ENCODE results near the gene TCEAL7. TPM values are rescaled to one million over a fixed set of nuclear protein-coding genes. Genes with fewer than 3 reads are reported as not detected.
"Not testable (repeated sequence)": the region's sequence is repeated elsewhere in the genome, so short reads cannot be mapped to it uniquely, and the experiment has no call there.

The TCEAL7 gene, protein sequence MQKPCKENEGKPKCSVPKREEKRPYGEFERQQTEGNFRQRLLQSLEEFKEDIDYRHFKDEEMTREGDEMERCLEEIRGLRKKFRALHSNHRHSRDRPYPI
- polyA plus RNA-seq (ENCODE audit: insufficient read length in 4 of 4) = 10 to 100 TPM; 37.9 to 48.3 (median 42.8) TPM

GRCh38 chrX:103329991-103330390, at the start of gene TCEAL7:
TCEAL7 (plus strand) TSS chrX:103330239; CDS start chrX:103331404, 1,165 bp downstream.
- peak in 2 of 4 donors; percentile 43 to 52 for DNase-seq (ENCODE audit: low read depth in 4 of 4, low spot score in 3 of 4)

GRCh38 chrX:103293118-103293517, 36.9 kb upstream of the TCEAL7 start:
- no peak for DNase-seq (ENCODE audit: low read depth in 4 of 4, low spot score in 3 of 4)

- no peak for DNase-seq (ENCODE audit: low read depth in 4 of 4, low spot score in 3 of 4)
Observed at GRCh38 chrX:103304705-103305104, 25.3 kb upstream of the TCEAL7 start.

- not testable (repeated sequence) for DNase-seq (ENCODE audit: low read depth in 4 of 4, low spot score in 3 of 4)
Observed at GRCh38 chrX:103305666-103306065, 24.4 kb upstream of the TCEAL7 start.

DNA sequence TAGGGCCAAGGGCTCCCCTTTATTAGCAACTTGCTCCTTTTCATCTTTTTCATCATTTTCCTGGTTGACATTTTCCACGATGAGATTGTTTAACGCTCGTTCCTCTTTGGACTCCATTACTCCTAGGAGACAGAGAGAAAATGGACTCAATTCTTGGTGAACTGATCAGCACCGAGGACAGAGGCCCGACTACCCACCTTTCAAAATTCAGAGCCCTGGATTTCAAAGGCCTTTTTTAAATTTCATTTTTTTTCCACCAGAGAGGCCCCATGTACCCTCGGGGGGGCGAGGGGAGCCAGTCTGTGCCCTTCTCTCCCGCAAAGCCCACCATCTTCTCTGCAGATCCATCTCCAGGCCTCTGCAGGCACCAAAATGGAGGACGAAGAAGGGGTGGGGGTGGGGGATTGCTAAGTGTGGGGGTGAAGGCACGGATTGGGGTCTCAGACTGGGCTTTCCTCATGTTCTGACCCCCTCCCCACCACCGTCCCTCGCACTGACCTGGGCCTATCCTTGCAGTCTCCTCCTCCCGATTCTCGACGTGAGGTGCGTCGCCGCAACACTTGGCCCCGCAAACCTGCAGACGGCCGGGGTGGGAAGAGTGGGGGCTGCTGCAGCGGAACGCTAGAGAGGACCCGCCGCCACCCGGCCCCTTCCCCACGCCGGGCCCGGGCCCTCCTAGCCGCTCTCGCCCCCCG, 20.0 kb upstream of the TCEAL7 start:
- peak in 1 of 4 donors; percentile 4 for DNase-seq (ENCODE audit: low read depth in 4 of 4, low spot score in 3 of 4)

DNA sequence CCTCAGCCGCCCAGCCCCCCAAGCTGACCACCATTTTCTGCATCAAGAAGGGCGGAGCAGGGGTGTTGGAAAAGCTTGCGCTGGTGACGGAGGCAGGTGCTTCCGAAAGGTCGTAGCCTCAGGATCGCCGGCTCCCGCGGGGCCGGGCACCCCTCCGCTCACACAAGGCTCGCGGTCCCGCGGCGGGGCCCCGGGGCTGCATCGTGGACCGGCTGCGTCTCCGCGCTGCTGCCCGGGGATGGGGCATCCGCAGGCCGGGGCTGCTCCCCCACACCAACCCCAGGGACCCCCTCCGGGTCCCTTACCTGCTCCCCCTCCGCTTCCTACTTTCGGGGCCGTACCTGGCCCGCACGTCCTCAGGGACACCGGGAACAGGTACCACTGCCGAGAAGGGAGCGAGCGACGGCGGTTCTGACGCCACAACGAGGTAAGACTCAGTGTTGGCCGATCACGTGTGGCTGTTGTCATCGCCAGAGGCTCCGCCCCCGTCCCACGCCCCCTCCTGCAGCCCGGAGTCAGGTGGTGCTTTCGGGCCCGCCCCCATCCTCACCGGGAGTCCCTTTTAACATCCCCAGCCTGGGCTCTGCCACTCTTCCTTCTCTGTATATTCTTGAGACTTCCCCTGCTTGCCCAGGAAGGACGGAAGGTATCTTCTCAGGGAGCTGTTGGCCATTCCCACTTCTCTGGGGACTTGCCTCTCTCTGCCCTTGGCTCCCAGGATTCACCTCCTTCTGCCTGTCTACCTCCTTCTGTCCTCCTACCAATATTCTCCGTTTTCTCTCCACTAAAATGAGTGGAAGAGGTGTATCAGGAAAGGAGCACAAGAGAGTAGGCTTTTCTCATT, 19.3 kb upstream of the TCEAL7 start, which contains the start of gene BEX2:
BEX2 (minus strand) TSS at position 436 of the 844 bp plus-strand sequence. CDS start 1,014 bp downstream, outside the sequence.
- DNase-seq (ENCODE audit: low read depth in 4 of 4, low spot score in 3 of 4) = peak in 3 of 4 donors; percentile 42 to 48 (median 45)

DNA sequence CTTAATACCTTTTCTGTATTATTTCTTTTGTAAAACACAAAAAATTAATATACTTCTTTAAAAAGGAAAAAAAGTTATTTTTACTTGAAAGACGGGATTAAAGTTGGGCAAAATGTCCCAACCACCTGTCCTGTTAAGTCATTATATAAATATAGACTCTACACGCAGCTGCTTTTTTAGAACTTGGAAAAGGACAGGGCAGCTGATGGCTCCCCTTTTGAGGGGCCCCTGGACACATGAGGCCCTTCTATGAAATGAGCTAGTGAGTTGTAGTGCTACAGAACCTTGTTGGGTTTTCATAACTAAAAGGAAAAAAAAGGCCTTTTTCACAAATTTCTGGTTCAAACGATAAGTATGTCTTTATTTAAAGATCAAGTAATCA, 18.6 kb upstream of the TCEAL7 start:
- no peak for DNase-seq (ENCODE audit: low read depth in 4 of 4, low spot score in 3 of 4)

DNA sequence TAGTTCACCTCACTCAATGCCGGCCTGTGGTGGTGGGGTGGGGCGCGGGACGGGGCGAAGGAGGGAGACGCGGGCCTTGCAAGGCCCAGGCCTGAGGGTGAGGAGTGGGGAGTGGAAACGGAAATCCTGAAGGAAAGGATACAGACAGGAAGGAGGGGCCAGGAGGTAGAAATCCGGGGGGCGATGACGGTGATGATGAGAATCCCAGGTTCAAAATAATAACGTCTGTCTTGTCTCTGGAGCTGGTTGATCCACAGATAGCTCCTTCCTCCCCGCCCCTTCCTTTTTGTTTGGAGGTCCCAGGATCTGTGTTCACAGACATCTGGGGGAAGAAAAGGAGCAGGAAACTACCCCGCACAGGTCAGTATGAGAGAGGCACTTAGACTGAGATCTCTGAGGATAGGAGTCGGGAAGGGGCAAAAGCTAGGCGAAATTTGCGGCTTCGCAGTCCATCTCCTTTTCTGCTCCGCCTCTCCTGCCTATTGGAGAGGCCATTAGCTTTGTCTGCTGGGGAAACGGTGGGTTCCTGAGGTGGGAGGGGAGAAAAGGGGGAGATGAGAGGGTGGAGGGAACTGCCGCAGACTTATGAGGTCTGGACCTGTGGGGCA, 746 bp downstream of the TCEAL7 start:
- no peak for DNase-seq (ENCODE audit: low read depth in 4 of 4, low spot score in 3 of 4)

DNA sequence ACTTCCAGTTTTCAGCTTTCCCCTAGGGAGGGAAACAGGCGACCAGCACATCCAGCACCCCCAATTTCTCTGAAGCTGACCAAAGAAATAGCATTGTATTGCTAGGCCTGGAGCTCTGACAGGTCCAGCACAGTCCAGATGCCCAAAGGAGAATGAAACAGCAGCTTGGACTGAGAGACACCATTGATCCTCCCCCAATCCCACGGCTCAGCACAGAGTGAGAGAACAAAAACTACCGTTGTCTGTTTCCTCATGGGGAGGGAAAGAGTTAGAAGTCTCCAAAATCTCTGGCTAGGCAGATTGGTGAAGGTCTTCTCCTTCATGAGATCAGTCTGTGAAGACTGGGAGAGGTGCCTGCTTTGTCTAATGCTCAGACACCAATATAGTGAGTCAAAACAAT, 8.6 kb downstream of the TCEAL7 start:
- no peak for DNase-seq (ENCODE audit: low read depth in 4 of 4, low spot score in 3 of 4)

GRCh38 chrX:103343105-103343504, 13.1 kb downstream of the TCEAL7 start:
- peak in 1 of 4 donors; percentile 26 for DNase-seq (ENCODE audit: low read depth in 4 of 4, low spot score in 3 of 4)

DNA sequence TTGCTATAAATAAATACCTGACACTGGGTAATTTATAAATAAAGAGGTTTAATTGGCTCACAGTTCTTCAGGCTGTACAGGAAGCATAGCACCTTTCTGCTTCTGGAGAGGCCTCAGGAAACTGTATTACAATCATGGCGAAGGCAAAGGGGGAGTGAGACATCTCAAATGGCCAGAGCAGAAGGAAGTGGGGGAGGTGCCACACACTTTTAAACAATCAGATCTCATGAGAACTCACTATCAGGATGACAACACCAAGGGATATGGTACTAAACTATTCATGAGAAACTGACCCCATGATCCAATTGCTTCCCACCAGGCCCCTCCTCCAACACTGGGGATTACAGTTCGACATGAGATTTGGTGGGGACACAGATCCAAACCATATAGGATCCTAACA, 14.6 kb downstream of the TCEAL7 start:
- DNase-seq (ENCODE audit: low read depth in 4 of 4, low spot score in 3 of 4) = no peak

DNA sequence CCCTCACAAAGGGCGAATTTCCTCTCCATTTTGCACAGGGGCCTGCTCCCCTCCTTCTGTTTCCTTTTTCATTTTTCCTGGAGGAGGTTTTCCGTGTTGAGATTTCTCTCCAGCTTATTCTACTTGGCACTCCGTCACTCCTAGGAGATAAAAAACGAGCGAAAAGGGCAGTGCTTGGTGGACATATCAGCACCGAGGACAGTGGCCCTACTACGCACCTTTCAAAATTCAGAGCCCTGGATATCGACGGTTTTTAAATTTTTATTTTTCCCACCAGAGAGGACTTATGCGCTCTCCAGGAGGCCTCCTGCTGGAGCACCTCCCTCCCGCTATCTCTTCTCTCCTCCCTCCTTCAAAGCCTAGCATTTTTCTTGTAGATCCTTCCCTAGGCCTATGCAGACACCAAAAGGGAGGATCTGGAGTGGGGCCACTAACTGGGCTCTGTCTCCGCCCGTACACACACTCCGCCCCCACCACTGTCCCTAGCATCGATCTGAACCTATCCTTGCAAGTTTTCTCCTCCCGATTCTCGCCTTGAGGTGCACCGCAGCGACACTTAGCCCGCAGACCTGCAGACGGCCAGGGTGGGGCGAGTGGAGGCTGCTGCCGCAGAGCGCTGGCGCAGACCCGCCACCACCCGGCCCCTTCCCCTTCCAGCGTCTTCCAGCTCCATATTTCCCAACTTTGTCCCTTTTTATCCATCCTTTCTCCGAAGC, 17.8 kb downstream of the TCEAL7 start:
- DNase-seq (ENCODE audit: low read depth in 4 of 4, low spot score in 3 of 4) = no peak

DNA sequence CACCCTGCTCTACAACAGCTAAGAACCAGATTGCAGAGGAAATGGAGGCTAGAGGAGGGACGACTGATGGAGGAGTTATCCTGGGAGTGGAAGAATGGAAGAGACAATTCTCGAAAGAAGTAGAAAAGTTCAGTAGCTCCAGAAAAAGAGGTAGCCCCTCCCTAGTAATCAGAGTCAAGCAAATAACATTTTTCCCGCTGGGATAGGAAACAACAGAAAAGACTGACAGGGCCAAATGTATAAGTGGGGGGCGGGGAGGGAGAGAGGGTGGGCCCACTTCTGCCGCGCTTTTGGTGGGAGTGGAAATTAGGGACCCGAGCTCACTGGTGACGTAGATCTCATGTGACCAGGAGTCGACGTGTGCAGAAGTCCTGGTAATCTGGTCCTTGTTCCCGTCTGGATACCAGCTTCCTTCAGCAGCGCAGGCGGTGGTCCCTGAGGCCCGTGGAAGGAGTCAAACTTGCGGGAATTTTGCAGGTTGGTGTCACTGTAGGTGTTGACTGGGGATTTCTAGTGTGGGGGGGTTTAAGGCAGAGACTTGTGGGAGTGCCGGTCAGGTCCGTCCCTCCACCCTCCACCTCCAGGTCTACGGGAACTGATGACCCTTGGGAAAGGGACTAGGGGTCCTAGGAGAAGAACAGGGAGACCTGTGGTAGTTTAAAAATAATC, 26.2 kb downstream of the TCEAL7 start, which contains the start of gene TCEAL9:
TCEAL9 (plus strand) TSS at position 377 of the 669 bp plus-strand sequence. CDS start 1,179 bp downstream, outside the sequence.
- peak in 3 of 4 donors; percentile 69 to 74 (median 73) for DNase-seq (ENCODE audit: low read depth in 4 of 4, low spot score in 3 of 4)

DNA sequence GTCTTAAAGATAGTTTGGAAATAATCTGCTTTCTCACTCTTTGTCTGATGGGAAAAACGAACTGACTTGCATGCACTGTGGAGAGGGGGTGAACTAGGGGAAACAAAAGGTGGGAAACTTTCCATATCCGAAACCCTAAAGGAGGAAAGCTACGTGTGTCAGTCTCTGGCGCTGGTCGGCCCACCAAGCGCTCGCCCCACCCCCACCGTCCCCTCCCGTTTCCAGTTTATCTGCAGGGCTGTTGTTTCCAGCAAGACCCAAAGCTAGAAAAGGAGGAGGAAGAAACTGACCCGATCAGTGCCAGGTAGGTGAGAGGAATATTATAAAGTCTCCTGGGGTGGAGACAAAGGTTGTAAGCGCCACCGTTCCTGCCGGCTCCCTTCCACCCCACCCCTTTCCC, 26.8 kb downstream of the TCEAL7 start:
- DNase-seq (ENCODE audit: low read depth in 4 of 4, low spot score in 3 of 4) = no peak

- DNase-seq (ENCODE audit: low read depth in 4 of 4, low spot score in 3 of 4) = no peak
Observed at GRCh38 chrX:103357871-103358270, 27.8 kb downstream of the TCEAL7 start.

DNA sequence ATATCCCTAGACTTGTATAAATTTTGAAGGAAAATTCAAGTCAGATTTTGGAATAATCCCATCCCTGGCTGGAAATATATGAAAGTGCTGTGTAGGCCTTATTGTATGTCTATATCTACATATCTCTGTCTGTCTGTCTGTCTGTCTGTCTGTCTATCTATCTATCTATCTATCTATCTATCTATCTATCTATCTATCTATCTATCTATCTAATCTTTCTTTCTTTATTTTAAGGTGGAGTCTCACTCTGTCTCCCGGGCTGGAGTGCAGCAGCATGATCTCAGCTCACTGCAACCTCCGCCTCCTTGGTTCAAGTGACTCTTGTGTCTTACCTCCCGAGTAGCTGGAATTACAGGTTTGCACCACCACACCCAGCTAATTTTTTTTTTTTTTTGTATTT, 29.6 kb downstream of the TCEAL7 start:
- DNase-seq (ENCODE audit: low read depth in 4 of 4, low spot score in 3 of 4) = not testable (repeated sequence)

- no peak for DNase-seq (ENCODE audit: low read depth in 4 of 4, low spot score in 3 of 4)
Observed at GRCh38 chrX:103360092-103360491, 30.1 kb downstream of the TCEAL7 start.

DNA sequence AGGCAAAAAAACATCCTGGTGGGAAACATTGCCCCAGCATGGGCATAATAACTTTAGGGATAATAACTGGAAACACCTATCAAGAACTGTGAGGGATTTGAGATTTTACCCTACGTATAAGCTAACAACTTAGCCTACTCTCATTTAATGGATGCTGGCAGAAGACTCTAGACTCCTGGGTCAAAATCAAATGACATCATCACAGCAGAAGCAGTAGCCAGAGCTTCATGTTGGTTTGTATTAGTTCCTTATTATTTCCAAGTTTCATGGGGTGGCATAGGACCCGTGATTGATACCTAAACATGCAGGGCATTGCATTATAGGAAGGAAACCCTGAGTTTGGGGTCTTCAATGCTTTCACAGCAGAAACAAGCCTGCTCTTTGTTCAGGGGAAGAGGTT, 30.9 kb downstream of the TCEAL7 start:
- DNase-seq (ENCODE audit: low read depth in 4 of 4, low spot score in 3 of 4) = no peak

- no peak for DNase-seq (ENCODE audit: low read depth in 4 of 4, low spot score in 3 of 4)
Observed at GRCh38 chrX:103361798-103362197, 31.8 kb downstream of the TCEAL7 start.

GRCh38 chrX:103362474-103362873, 32.4 kb downstream of the TCEAL7 start:
- DNase-seq (ENCODE audit: low read depth in 4 of 4, low spot score in 3 of 4) = no peak

All from right renal pelvis (tissue), 4 donors.